ENCODE measurements around the gene IMPG2.

DNA sequence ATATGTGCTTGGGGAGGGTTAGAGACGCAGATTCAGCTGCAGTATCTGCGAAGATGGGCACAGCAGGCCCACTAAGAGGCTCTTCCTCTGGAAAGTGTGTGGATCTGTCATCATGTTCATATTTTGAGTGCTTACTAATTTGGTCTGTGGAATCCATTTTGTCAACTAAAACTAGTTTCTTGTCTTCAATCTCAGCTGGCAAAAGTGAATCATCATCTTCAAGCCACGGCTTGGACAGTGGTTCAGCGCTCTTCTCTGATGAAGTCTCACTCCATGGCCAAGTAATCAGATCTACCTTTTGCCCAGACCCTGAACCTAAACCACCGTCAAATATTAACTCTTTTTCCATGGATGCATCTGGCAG, 76.2 kb downstream of the IMPG2 start:
- no peak for TF ChIP-seq POLR2A (IDR thresholded peaks at IDR 0.05)
- TF ChIP-seq CTCF (IDR thresholded peaks at IDR 0.05) = no peak
